CD14-positive monocyte (primary cell): ENCODE data around the gene ENAM. TPM values are rescaled to one million over a fixed set of nuclear protein-coding genes. Genes with fewer than 3 reads are reported as not detected.

ENCODE experiments used
- DNase-seq, 3 donors: peaks; one replicate each; pipeline ENCODE4 v3.0.0-alpha.2; 2011 to 2022
- H2AFZ ChIP-seq: 2 replicates; pipeline ENCODE4 v1.6.0; 2012; ENCODE audit warnings: mild to moderate bottlenecking, low read depth, low read length, inconsistent platforms; ENCODE audit not compliant: insufficient read depth, poor library complexity, severe bottlenecking
- H3K27ac ChIP-seq, 2 donors: 1 replicate in 1 of 2; 2 replicates in 1 of 2; pipeline ENCODE4 v1.5.1; 2012 to 2013; ENCODE audit warnings: low read length in 2 of 2, control low read depth in 1 of 2, inconsistent platforms in 1 of 2, low read depth in 1 of 2, mild to moderate bottlenecking in 1 of 2
- H3K27me3 ChIP-seq, 2 donors: one replicate each; pipeline versions ENCODE4 v1.6.0 to v1.6.1; 2011 to 2013; ENCODE audit warnings: low read length in 2 of 2; ENCODE audit not compliant: control insufficient read depth in 2 of 2, insufficient read depth in 2 of 2
- H3K36me3 ChIP-seq, 2 donors: replicated peaks in 1 of 2; 1 replicate in 1 of 2; 2 replicates in 1 of 2; pipeline versions ENCODE4 v1.5.1 to v1.6.1; 2012 to 2013; ENCODE audit warnings: low read length in 2 of 2, control low read depth in 1 of 2, inconsistent platforms in 1 of 2, mild to moderate bottlenecking in 1 of 2; ENCODE audit not compliant: insufficient read depth in 2 of 2, control insufficient read depth in 1 of 2
- H3K4me1 ChIP-seq, 2 donors: 1 replicate in 1 of 2; 2 replicates in 1 of 2; pipeline versions ENCODE4 v1.5.1 to v1.6.1; 2012 to 2013; ENCODE audit warnings: low read length in 2 of 2, control low read depth in 1 of 2, inconsistent platforms in 1 of 2, mild to moderate bottlenecking in 1 of 2, moderate library complexity in 1 of 2; ENCODE audit not compliant: insufficient read depth in 2 of 2, control insufficient read depth in 1 of 2
- H3K4me2 ChIP-seq: replicated peaks from 2 replicates; pipeline ENCODE3; 2012; ENCODE audit warnings: low read length, moderate library complexity, mild to moderate bottlenecking; ENCODE audit not compliant: poor library complexity, severe bottlenecking; ENCODE audit errors: extremely low read depth
- H3K4me3 ChIP-seq, 3 experiments: fragments of 200-600 bp in 1 of 3; sonication (generic) in 1 of 3; replicated peaks in 1 of 3; 1 replicate in 2 of 3; 2 replicates in 1 of 3; pipeline ENCODE4 v1.5.1; 2011 to 2013; ENCODE audit warnings: low read length in 3 of 3, mild to moderate bottlenecking in 3 of 3, control low read depth in 2 of 3, low read depth in 2 of 3, inconsistent platforms in 1 of 3, moderate library complexity in 1 of 3
- H3K79me2 ChIP-seq: 2 replicates; pipeline ENCODE4 v1.6.0; 2012; ENCODE audit warnings: mild to moderate bottlenecking, control low read depth, inconsistent platforms, low read length, moderate library complexity; ENCODE audit not compliant: insufficient read depth
- H3K9ac ChIP-seq: 2 replicates; pipeline ENCODE4 v1.6.0; 2017; ENCODE audit warnings: low read length, mild to moderate bottlenecking; ENCODE audit not compliant: insufficient read depth, poor library complexity, severe bottlenecking
- H3K9me3 ChIP-seq, 2 donors: replicated peaks in 1 of 2; 1 replicate in 1 of 2; 2 replicates in 1 of 2; pipeline versions ENCODE4 v1.5.1 to v1.6.1; 2012 to 2013; ENCODE audit warnings: low read length in 2 of 2, control low read depth in 1 of 2; ENCODE audit not compliant: control insufficient read depth in 1 of 2, insufficient read depth in 1 of 2
- H4K20me1 ChIP-seq: 2 replicates; pipeline ENCODE4 v1.6.0; 2012; ENCODE audit warnings: mild to moderate bottlenecking, low read length, control low read depth, moderate library complexity; ENCODE audit not compliant: insufficient read depth
- H3K27ac Mint-ChIP-seq, 7 donors: one replicate each; pipeline ENCODE4 v1.8.0; 2020; ENCODE audit warnings: mild to moderate bottlenecking in 7 of 7, mixed read lengths in 7 of 7, moderate library complexity in 6 of 7, inconsistent platforms in 2 of 7
- H3K27me3 Mint-ChIP-seq, 3 donors: one replicate each; pipeline ENCODE4 v1.8.0; 2021 to 2022; ENCODE audit warnings: low read depth in 3 of 3, mild to moderate bottlenecking in 3 of 3, mixed read lengths in 3 of 3, moderate library complexity in 3 of 3, inconsistent platforms in 1 of 3
- H3K36me3 Mint-ChIP-seq, 2 donors: one replicate each; pipeline ENCODE4 v1.8.0; 2020; ENCODE audit warnings: mixed read lengths in 2 of 2, inconsistent platforms in 1 of 2, mild to moderate bottlenecking in 1 of 2
- H3K4me1 Mint-ChIP-seq: one replicate; pipeline ENCODE4 v1.8.0; 2020; ENCODE audit warnings: mild to moderate bottlenecking, mixed read lengths
- H3K4me3 Mint-ChIP-seq, 2 donors: one replicate each; pipeline ENCODE4 v1.8.0; 2020; ENCODE audit warnings: mild to moderate bottlenecking in 2 of 2, mixed read lengths in 2 of 2, moderate library complexity in 1 of 2
- H3K9me3 Mint-ChIP-seq, 7 donors: one replicate each; pipeline ENCODE4 v1.8.0; 2020 to 2022; ENCODE audit warnings: mixed read lengths in 7 of 7, mild to moderate bottlenecking in 6 of 7, moderate library complexity in 6 of 7, inconsistent platforms in 2 of 7
- WGBS: methylation state at CpG from one replicate; pipeline ENCODE4 v1.1.5; 2013; ENCODE audit warnings: missing lambda C conversion rate; ENCODE audit not compliant: insufficient coverage; 5-methylcytosine and 5-hydroxymethylcytosine counted together
- intact Hi-C, 2 donors: fragments of 100-400 bp; cut with micrococcal nuclease; formaldehyde crosslinking; loops; one replicate each; pipeline versions ENCODE4 v1.15.0 to v1.15.1; 2023
- polyA plus RNA-seq, 3 donors: library from polyadenylated mRNA; depleted of rRNA in 1 of 3; unstranded in 2 of 3; stranded (reverse) in 1 of 3; fragments of 300-500 nt in 2 of 3; fragments of >200 nt in 1 of 3; fragmentation: Illumina TruSeq in 2 of 3; gene quantifications; 1 replicate in 2 of 3; 2 replicates in 1 of 3; pipeline ENCODE4 v1.2.3, GENCODE V29; 2012 to 2021
- TF ChIP-seq, protein P1 (sequence below): fragments of 200-600 bp; IDR thresholded peaks from one replicate; pipeline ENCODE4 v1.8.0; 2022; ENCODE audit warnings: antibody characterized with exemption, mild to moderate bottlenecking

Gene ENAM
- polyA plus RNA-seq, 3 donors = not detected

DNA sequence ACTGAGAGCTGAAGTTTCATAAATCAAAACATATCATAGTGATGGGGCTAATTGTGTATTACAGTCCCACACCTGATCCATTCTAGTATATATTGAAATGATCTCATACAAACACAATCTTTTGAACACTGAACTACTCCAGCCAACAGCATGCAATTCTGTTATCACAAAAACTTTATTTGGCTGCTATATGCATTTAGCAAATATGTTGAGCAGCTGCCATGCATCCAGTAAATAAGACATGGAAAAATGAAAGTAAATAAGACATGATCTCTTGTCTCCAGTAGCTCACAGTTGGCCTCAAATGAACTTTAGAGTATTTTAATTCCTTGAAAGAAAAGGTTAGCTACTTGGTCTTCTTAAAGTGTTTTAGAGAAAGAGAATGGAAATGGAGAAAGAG lies 34.3 kb upstream of the ENAM start:
- H3K4me3 ChIP-seq = no peak overlapping the region
- DNase-seq = no peak
- no peak overlapping the region for H3K9ac ChIP-seq
- Mint-ChIP-seq H3K27me3 (peaks cover 0 to 6% (median 2%) of the 10 kb centered on the region in 3 donors), H3K4me3 (no peak overlapping the region), H3K9me3 (no peaks in the 10 kb centered on the region), H3K27ac (no peak overlapping the region), H3K4me1 (no peaks in the 10 kb centered on the region), H3K36me3 (no peaks in the 10 kb centered on the region)
- no peaks in the 10 kb centered on the region for H3K79me2 ChIP-seq
- no peak overlapping the region for H3K27ac ChIP-seq
- TF ChIP-seq, protein P1, sequence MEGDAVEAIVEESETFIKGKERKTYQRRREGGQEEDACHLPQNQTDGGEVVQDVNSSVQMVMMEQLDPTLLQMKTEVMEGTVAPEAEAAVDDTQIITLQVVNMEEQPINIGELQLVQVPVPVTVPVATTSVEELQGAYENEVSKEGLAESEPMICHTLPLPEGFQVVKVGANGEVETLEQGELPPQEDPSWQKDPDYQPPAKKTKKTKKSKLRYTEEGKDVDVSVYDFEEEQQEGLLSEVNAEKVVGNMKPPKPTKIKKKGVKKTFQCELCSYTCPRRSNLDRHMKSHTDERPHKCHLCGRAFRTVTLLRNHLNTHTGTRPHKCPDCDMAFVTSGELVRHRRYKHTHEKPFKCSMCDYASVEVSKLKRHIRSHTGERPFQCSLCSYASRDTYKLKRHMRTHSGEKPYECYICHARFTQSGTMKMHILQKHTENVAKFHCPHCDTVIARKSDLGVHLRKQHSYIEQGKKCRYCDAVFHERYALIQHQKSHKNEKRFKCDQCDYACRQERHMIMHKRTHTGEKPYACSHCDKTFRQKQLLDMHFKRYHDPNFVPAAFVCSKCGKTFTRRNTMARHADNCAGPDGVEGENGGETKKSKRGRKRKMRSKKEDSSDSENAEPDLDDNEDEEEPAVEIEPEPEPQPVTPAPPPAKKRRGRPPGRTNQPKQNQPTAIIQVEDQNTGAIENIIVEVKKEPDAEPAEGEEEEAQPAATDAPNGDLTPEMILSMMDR = no peak
- no peaks in the 10 kb centered on the region for H3K27me3 ChIP-seq
- H3K4me1 ChIP-seq = no peaks in the 10 kb centered on the region
- H3K4me2 ChIP-seq = no peak overlapping the region
- H3K36me3 ChIP-seq = no peaks in the 10 kb centered on the region
- H2AFZ ChIP-seq = no peak overlapping the region
- H3K9me3 ChIP-seq = no peaks in the 10 kb centered on the region
- intact Hi-C loops = no loop called here
- no peaks in the 10 kb centered on the region for H4K20me1 ChIP-seq

DNA sequence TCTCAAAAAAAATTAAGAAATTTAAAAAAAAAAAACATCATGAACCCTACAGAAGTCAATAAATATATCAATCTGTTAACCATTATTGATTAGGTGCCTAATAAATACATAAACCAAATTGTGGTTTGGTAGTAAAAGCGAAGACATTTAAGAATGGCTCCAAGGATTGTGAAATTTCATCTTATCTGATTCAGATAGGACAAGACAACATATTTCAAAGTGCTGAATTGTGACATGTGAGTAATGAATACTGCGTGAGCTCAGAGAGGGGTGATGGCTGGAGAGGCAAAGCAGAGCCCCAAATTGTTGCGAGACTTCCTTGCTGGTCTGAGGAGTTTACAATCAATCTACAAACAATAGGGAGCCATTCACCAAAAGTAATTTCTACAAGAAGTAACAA lies 28.2 kb upstream of the ENAM start:
- Histone ChIP-seq H3K27me3 (no peaks in the 10 kb centered on the region), H3K4me2 (no peak overlapping the region), H3K4me1 (no peaks in the 10 kb centered on the region), H3K79me2 (no peaks in the 10 kb centered on the region), H3K27ac (no peak overlapping the region), H3K4me3 (no peak overlapping the region), H3K9me3 (no peaks in the 10 kb centered on the region), H3K36me3 (no peaks in the 10 kb centered on the region), H4K20me1 (no peaks in the 10 kb centered on the region), H3K9ac (no peak overlapping the region), H2AFZ (no peak overlapping the region)
- Mint-ChIP-seq H3K9me3 (no peaks in the 10 kb centered on the region), H3K36me3 (no peaks in the 10 kb centered on the region), H3K4me1 (no peaks in the 10 kb centered on the region), H3K4me3 (no peak overlapping the region), H3K27ac (no peak overlapping the region), H3K27me3 (peaks cover 2 to 6% (median 5%) of the 10 kb centered on the region in 3 donors)
- WGBS = 80% methylated on average over 1 of the region's 3 CpGs
- DNase-seq = no peak
- TF ChIP-seq, protein P1 = no peak
- intact Hi-C loops = no loop called here
